ENCODE measurements around the gene SLK.

GRCh38 chr10:104005172-104005863 lies 38.4 kb downstream of the SLK start:
- no peak for TF ChIP-seq BRD4 (CRISPR knock-in tag; IDR thresholded peaks at IDR 0.05)
- no peak for TF ChIP-seq ATF7-NPFF (CRISPR knock-in tag; IDR thresholded peaks at IDR 0.05; ENCODE audit: low read depth)
- no peak for TF ChIP-seq ZNF280D (CRISPR knock-in tag; IDR thresholded peaks at IDR 0.05)

Data from HepG2 (cell line).